HG03064 (cell line): Measurements from ENCODE around the gene GALNT8.
"Not testable (repeated sequence)": the region's sequence is repeated elsewhere in the genome, so short reads cannot be mapped to it uniquely, and the experiment has no call there.

Experiments
- ATAC-seq: cut with Tn5 transposase; IDR thresholded peaks from one replicate; pipeline ENCODE4 v1.9.1; 2021; ENCODE audit warnings: low read depth; ENCODE audit not compliant: unreplicated experiment

The GALNT8 gene, protein sequence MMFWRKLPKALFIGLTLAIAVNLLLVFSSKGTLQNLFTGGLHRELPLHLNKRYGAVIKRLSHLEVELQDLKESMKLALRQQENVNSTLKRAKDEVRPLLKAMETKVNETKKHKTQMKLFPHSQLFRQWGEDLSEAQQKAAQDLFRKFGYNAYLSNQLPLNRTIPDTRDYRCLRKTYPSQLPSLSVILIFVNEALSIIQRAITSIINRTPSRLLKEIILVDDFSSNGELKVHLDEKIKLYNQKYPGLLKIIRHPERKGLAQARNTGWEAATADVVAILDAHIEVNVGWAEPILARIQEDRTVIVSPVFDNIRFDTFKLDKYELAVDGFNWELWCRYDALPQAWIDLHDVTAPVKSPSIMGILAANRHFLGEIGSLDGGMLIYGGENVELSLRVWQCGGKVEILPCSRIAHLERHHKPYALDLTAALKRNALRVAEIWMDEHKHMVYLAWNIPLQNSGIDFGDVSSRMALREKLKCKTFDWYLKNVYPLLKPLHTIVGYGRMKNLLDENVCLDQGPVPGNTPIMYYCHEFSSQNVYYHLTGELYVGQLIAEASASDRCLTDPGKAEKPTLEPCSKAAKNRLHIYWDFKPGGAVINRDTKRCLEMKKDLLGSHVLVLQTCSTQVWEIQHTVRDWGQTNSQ

DNA sequence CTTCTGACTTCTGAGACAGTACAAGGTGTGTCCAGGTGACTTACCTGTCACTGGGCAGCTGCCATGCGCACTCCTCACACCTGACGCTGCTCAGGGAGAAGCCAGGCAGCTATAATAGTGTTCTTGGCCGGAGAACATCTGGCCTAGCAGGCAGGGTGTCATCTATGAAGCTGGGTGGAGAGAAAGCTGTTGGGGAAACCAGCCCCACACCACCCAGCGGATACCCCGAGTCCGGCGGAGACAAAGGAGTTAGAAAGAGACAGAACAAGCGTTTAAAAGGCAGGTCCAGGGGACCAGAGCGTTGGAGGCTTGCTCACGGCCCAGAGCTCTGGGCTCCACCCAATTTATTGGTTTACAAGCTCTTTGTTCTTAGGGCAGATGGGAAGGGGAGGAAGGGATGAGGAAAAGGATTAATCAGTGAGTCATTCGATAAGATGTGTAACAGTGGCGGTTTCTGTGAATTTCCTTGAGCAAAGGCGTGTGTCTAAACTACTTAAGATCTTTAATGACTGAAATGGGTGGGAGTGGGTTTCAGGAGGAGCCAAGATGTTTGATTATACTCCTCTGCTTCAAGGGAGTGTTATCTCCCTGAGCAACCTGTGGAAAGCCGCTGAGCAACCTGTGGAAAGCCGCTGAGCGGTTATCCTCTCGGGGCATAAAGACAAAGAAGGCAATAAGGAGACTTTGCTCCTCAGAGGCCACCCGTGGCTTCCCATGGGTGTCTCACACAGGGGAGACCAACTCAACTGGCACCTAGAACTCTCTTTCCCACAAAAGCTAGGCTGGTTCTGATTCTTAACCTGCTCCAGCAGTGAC is at the start of gene GALNT8:
TSS of gene GALNT8 (plus strand) at position 580 of the 816 bp plus-strand sequence. CDS start 278 bp downstream, outside the sequence.
- ATAC-seq: no peak

DNA sequence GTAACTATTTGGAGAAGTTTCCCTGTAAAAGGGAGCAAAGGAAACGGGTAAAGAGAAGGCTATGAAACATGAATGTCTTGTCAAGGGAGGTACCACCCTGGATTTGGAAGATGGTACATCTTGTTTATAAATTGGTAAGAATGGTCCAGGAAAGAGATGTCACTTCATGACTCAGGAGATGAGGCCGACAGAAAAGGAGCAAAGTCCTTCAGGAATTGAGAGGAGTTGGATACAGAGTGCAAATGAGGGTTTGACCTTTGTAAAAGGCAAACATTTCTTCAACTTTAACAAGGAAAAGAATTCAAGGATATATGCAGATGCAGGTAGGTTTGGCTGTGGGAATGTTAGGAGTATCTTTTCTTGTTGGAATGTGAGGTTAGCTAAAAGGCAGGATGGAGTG is 40.5 kb upstream of the GALNT8 start:
- ATAC-seq: no peak

- no peak for ATAC-seq
Measured at GRCh38 chr12:4681732-4682131, 38.5 kb upstream of the GALNT8 start.

- no peak for ATAC-seq
Measured at GRCh38 chr12:4685317-4685716, 34.9 kb upstream of the GALNT8 start.

GRCh38 chr12:4690760-4691159 is 29.4 kb upstream of the GALNT8 start:
- no peak for ATAC-seq

GRCh38 chr12:4700621-4701026 is 19.6 kb upstream of the GALNT8 start:
- no peak for ATAC-seq

- ATAC-seq: no peak
Measured at GRCh38 chr12:4701395-4702190, 18.6 kb upstream of the GALNT8 start.

DNA sequence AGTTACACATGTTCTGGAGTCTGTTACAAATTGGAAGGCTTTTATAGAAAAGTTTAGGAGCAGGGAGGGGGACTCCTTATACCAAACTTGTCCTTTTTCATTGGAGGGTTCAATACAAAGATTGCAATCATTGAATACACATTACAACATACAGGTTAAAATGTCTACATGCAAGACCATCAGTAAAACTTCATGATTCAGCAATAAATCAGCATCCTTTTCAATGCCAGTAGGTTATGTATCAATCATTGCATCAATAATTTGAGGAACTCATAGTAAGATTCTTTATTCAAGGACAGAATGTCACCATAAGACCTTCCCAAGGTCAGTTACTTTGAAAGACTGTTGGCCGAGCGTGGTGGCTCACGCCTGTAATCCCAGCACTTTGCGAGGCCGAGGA is 16.5 kb upstream of the GALNT8 start:
- ATAC-seq: no peak

GRCh38 chr12:4705824-4706223 is 14.4 kb upstream of the GALNT8 start:
- ATAC-seq: no peak

DNA sequence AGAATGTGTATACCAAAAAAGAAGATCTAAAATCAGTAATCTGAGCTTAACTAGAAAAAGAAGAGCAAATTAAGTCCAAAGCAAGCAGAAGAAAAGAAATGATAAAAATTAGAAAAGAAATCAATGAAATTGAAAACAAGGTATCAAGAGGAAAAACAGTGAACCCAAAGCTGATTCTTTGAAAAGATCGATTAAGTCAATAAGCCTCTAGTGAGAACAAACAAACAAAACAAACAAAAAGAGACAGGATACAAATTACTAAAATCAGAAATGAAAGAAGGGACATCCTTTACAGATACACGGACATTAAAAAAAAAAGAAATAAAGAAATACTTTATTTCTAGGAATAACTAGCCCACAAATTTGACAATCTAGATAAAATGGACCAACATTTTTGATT is 12.9 kb upstream of the GALNT8 start:
- ATAC-seq: no peak

DNA sequence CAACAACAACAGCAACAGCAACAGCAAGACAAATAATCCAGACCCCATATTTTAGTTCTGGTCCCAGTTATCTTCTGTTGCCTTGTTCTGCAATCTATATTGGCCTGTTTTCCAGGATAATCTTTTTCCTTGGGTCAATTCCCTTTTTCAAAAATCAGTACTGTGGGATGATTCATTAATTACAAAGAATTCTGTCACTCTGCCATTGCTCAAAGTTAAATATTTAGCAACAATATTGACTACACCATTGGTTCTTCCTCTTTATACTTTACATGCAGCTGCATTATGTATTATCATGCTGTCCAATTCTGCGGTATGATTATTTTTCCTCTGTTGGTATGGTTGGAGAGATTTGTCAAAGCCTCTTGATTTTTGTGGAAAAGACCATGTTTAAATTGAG is 10.1 kb upstream of the GALNT8 start:
- no peak for ATAC-seq

- no peak for ATAC-seq
Measured at GRCh38 chr12:4714879-4715278, 5.3 kb upstream of the GALNT8 start.

DNA sequence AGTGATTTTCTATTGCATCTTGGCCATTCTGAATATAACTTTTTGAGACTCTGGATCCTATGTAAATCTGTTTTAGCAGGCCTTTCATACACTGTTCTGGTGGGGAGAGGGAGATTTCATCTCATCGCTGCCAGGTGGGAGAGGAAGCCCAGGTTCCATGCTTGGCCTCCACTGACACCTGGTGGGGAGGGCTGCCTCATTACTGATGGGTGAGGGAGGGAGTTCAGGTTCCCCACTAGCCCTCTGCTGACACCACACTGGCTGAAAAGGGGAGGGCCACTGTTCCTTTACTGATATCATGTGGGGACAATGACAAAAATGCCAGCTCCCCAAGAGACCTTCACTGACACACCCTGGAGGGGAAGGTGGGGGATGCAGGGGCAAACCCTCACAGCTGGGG is 2.4 kb upstream of the GALNT8 start:
- no peak for ATAC-seq

- ATAC-seq: no peak
Measured at GRCh38 chr12:4720637-4720995, 416 bp downstream of the GALNT8 start.

DNA sequence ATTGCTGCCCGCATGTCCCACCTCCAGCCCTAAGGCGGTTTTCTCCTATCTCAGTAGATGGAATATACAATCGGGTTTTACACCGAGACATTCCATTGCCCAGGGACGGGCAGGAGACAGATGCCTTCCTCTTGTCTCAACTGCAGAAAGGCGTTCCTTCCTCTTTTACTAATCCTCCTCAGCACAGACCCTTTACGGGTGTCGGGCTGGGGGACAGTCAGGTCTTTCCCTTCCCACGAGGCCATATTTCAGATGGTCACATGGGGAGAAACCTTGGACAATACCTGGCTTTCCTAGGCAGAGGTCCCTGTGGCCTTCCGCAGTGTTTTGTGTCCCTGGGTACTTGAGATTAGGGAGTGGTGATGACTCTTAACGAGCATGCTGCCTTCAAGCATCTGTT is 1.4 kb downstream of the GALNT8 start:
- not testable (repeated sequence) for ATAC-seq

- no peak for ATAC-seq
Measured at GRCh38 chr12:4723226-4723625, 3.0 kb downstream of the GALNT8 start.

- ATAC-seq: no peak
Measured at GRCh38 chr12:4725057-4725456, 4.9 kb downstream of the GALNT8 start.

DNA sequence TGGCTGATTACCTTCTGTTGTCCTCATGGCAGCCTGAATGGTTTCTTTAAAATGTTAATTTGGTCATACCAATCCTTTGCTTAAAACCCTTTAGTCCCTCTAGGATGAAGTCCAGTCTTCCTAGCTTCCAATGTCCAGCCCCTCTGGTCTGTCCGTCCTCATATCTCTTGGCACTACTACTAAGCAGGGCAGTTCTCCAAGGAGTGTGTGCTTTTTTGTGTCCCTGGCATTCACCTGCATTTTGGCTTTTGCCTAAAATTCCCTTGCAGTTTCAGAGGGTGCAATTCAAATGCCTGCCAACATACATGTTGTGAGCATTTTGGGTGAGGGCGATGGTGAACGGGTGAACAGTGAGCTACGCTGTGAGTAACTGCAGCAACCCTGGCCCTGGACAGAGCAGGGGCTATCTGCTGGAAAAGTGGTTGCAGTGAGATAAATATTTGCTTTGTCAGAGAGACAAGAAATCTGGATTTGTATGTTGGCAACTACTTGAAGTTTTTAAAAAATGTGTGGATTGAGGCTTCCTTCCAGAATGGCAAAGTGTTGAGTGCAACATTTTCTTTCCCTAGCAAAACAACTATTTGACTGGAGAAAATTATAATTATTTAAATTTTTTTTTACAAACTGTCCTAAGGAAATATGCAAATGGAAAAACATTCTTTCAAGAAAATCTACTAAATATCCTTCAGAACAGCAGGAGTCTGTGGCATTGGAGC is 14.6 kb downstream of the GALNT8 start:
- ATAC-seq: no peak

- ATAC-seq: no peak
Measured at GRCh38 chr12:4736091-4736490, 15.9 kb downstream of the GALNT8 start.

GRCh38 chr12:4738541-4738940 is 18.3 kb downstream of the GALNT8 start:
- no peak for ATAC-seq
